Measurements from ENCODE around the gene KANK3. TPM values are rescaled to one million over a fixed set of nuclear protein-coding genes. Genes with fewer than 3 reads are reported as not detected.

The KANK3 gene
- total and polyA plus RNA-seq, 2 of the 8 experiments (the other 6 are each of a cell fraction or from before 2014, with no cell fraction given) = 2.5 to 4.2 TPM

- TF ChIP-seq CTCF (IDR thresholded peaks at IDR 0.05; ENCODE audit: control extremely low read depth in 1 of 3, insufficient read depth in 1 of 3, low read depth in 1 of 3, low read length in 3 of 3) = no peak
Measured at GRCh38 chr19:8361921-8362793, 19.1 kb upstream of the KANK3 start (continued).
